Aorta (tissue), 5 donors: ENCODE measurements around the gene PKNOX1. TPM values are rescaled to one million over a fixed set of nuclear protein-coding genes. Genes with fewer than 3 reads are reported as not detected.

ENCODE experiments used
- ATAC-seq: fragments of 200-7000 bp; cut with Tn5 transposase; one replicate; pipeline ENCODE4 v1.9.1; 2022; ENCODE audit warnings: moderate library complexity; ENCODE audit not compliant: low FRiP score
- DNase-seq, 2 donors: peaks; one replicate each; pipeline ENCODE4 v3.0.0-alpha.2; 2020
- H3K27ac ChIP-seq, 2 donors: one replicate each; pipeline ENCODE4 v1.5.1; 2013; ENCODE audit warnings: low read length in 2 of 2, mild to moderate bottlenecking in 2 of 2, moderate library complexity in 2 of 2, control low read depth in 1 of 2, inconsistent platforms in 1 of 2, low read depth in 1 of 2
- H3K27me3 ChIP-seq, 2 donors: one replicate each; pipeline ENCODE4 v1.6.1; 2013; ENCODE audit warnings: control low read depth in 1 of 2, low read length in 1 of 2, mild to moderate bottlenecking in 1 of 2, moderate library complexity in 1 of 2; ENCODE audit not compliant: insufficient read depth in 2 of 2, control insufficient read depth in 1 of 2
- H3K36me3 ChIP-seq, 2 donors: one replicate each; pipeline ENCODE4 v1.6.1; 2013; ENCODE audit warnings: control low read depth in 1 of 2, low read length in 1 of 2, mild to moderate bottlenecking in 1 of 2; ENCODE audit not compliant: insufficient read depth in 2 of 2, control insufficient read depth in 1 of 2
- H3K4me1 ChIP-seq, 2 donors: one replicate each; pipeline ENCODE4 v1.6.1; 2013; ENCODE audit warnings: low read length in 2 of 2, control low read depth in 1 of 2, mild to moderate bottlenecking in 1 of 2, moderate library complexity in 1 of 2; ENCODE audit not compliant: insufficient read depth in 2 of 2, control insufficient read depth in 1 of 2
- H3K4me3 ChIP-seq, 2 donors: one replicate each; pipeline ENCODE4 v1.5.1; 2013; ENCODE audit warnings: low read length in 2 of 2, control low read depth in 1 of 2, mild to moderate bottlenecking in 1 of 2
- H3K9me3 ChIP-seq: one replicate; pipeline ENCODE4 v1.6.1; 2013; ENCODE audit warnings: mild to moderate bottlenecking, low read length; ENCODE audit not compliant: control insufficient read depth
- WGBS, 2 donors: extraction: QIAGEN DNeasy Blood & Tissue Kit; methylation state at CpG; one replicate each; pipeline ENCODE4 v1.1.7; 2013; 5-methylcytosine and 5-hydroxymethylcytosine counted together
- intact Hi-C, 2 donors: fragments of 100-400 bp; cut with DNase I; formaldehyde crosslinking; loops; one replicate each; pipeline versions ENCODE4 v1.14.2 to v1.15.0; 2022
- polyA plus RNA-seq, 2 donors: library from polyadenylated mRNA; stranded (reverse); fragments of 200-250 nt; gene quantifications; one replicate each; pipeline ENCODE4 v1.2.3, GENCODE V29; 2013
- total RNA-seq, 2 donors: library from RNA; stranded (reverse); fragmentation: NEBNext Ultra II Directional; extraction: Animal tissue kit (Norgen Biotek cat#: 25700); gene quantifications; one replicate each; pipeline ENCODE4 v1.2.1, GENCODE V29; 2021
- donor health status: healthy with polysubstance abuse.
- donor health status: Bipolar disorder and iron deficiency.
- donor health status: DM: no; HTN: no; CAD: no.
- donor health status: DM: no; HTN: no; CAD: no.
- donor health status: DM: yes; HTN: yes; CAD: no.

Gene PKNOX1
- total and polyA plus RNA-seq, 4 donors, result 3.8 to 22.7 (median 12.3) TPM

GRCh38 chr21:42975886-42976608, 1.7 kb downstream of the PKNOX1 start:
- ATAC-seq, result no peak
- WGBS, 2 donors, result 43 to 47% methylated on average over 6 of the region's 6 CpGs

GRCh38 chr21:42980312-42981213, 6.2 kb downstream of the PKNOX1 start:
- ATAC-seq (no peak), DNase-seq (no peak)
- intact Hi-C loops, result no loop called here
- Histone ChIP-seq H3K9me3 (no peaks in the 10 kb centered on the region), H3K27ac (no peak overlapping the region), H3K4me1 (no peaks in the 10 kb centered on the region), H3K36me3 (no peaks in the 10 kb centered on the region), H3K27me3 (no peaks in the 10 kb centered on the region), H3K4me3 (no peak overlapping the region)
- WGBS, 2 donors, result 72 to 76% methylated on average over 10 of the region's 10 CpGs

More at GRCh38 chr21:42975886-42976608, 1.7 kb downstream of the PKNOX1 start:
- Histone ChIP-seq H3K4me1 (no peaks in the 10 kb centered on the region), H3K27ac (peak overlapping the region; percentile 60 to 100), H3K9me3 (no peaks in the 10 kb centered on the region), H3K4me3 (peak overlapping the region; percentile 97 to 100), H3K36me3 (no peaks in the 10 kb centered on the region), H3K27me3 (no peaks in the 10 kb centered on the region)
- intact Hi-C loops, result loop anchor here in 1 of 2 donors (2.0 kb wide), 1 partner anchor 35 kb away; no protein-coding TSS in a partner anchor
- DNase-seq, result no peak

GRCh38 chr21:42981214-42981523, 6.8 kb downstream of the PKNOX1 start:
- H3K4me1 ChIP-seq, result no peaks in the 10 kb centered on the region
- no peak overlapping the region for H3K27ac ChIP-seq
- no peaks in the 10 kb centered on the region for H3K9me3 ChIP-seq
- no peak for DNase-seq
- 57 to 73% methylated on average over 5 of the region's 5 CpGs for WGBS, 2 donors
- no peak overlapping the region for H3K4me3 ChIP-seq
- intact Hi-C loops, result no loop called here
- ATAC-seq, result no peak
- H3K27me3 ChIP-seq, result no peaks in the 10 kb centered on the region
- no peaks in the 10 kb centered on the region for H3K36me3 ChIP-seq

- ATAC-seq (no peak), DNase-seq (no peak)
- 98 to 100% methylated on average over 4 of the region's 4 CpGs for WGBS, 2 donors
- no peak overlapping the region for H3K4me3 ChIP-seq
- no peaks in the 10 kb centered on the region for H3K9me3 ChIP-seq
- no peaks in the 10 kb centered on the region for H3K36me3 ChIP-seq
- no peak overlapping the region for H3K27ac ChIP-seq
- intact Hi-C loops, result no loop called here
- H3K27me3 ChIP-seq, result no peaks in the 10 kb centered on the region
- H3K4me1 ChIP-seq, result no peaks in the 10 kb centered on the region
These were observed 7.5 kb downstream of the PKNOX1 start for GRCh38 chr21:42981862-42982261.

- Histone ChIP-seq H3K27me3 (no peaks in the 10 kb centered on the region), H3K4me1 (no peaks in the 10 kb centered on the region), H3K9me3 (no peaks in the 10 kb centered on the region), H3K4me3 (no peak overlapping the region), H3K27ac (no peak overlapping the region), H3K36me3 (no peaks in the 10 kb centered on the region)
- ATAC-seq (no peak), DNase-seq (no peak)
- 59% methylated on average over 2 of the region's 2 CpGs for WGBS, 2 donors
- intact Hi-C loops, result no loop called here
These were observed 8.7 kb downstream of the PKNOX1 start for GRCh38 chr21:42983103-42983502.

GRCh38 chr21:42983869-42984268, 9.5 kb downstream of the PKNOX1 start:
- Histone ChIP-seq H3K4me3 (no peak overlapping the region), H3K9me3 (no peaks in the 10 kb centered on the region), H3K27ac (no peak overlapping the region), H3K27me3 (no peaks in the 10 kb centered on the region), H3K36me3 (no peaks in the 10 kb centered on the region), H3K4me1 (no peaks in the 10 kb centered on the region)
- no peak for DNase-seq
- intact Hi-C loops, result no loop called here
- ATAC-seq, result no peak
- WGBS, 2 donors, result 77 to 84% methylated on average over 5 of the region's 5 CpGs

- ATAC-seq, result no peak
- no peaks in the 10 kb centered on the region for H3K4me1 ChIP-seq
- intact Hi-C loops, result no loop called here
- H3K36me3 ChIP-seq, result no peaks in the 10 kb centered on the region
- H3K27ac ChIP-seq, result no peak overlapping the region
- H3K4me3 ChIP-seq, result no peak overlapping the region
- 87 to 90% methylated on average over 7 of the region's 7 CpGs for WGBS, 2 donors
- no peak for DNase-seq
- H3K9me3 ChIP-seq, result no peaks in the 10 kb centered on the region
- H3K27me3 ChIP-seq, result no peaks in the 10 kb centered on the region
These were observed 11.9 kb downstream of the PKNOX1 start for GRCh38 chr21:42986125-42986783.

GRCh38 chr21:42988236-42988965, 14.0 kb downstream of the PKNOX1 start:
- Histone ChIP-seq H3K36me3 (no peaks in the 10 kb centered on the region), H3K4me1 (no peaks in the 10 kb centered on the region), H3K4me3 (no peak overlapping the region), H3K27ac (no peak overlapping the region), H3K9me3 (no peaks in the 10 kb centered on the region), H3K27me3 (no peaks in the 10 kb centered on the region)
- no peak for DNase-seq
- no peak for ATAC-seq
- intact Hi-C loops, result no loop called here
- WGBS, 2 donors, result 87 to 91% methylated on average over 11 to 12 of the region's 12 CpGs
